Ovary (tissue), 9 donors: ENCODE measurements around the gene HMBS. TPM values are rescaled to one million over a fixed set of nuclear protein-coding genes. Genes with fewer than 3 reads are reported as not detected.

Experiments
- DNase-seq, 5 donors: peaks; one replicate each; pipeline ENCODE4 v3.0.0-alpha.2; 2019 to 2020
- H3K27ac ChIP-seq, 2 donors: fragments of 200-600 bp; one replicate each; pipeline versions ENCODE4 v1.5.1 to v1.8.0; 2019 to 2022
- H3K27me3 ChIP-seq: fragments of 200-600 bp; one replicate; pipeline ENCODE4 v1.8.0; 2022
- H3K36me3 ChIP-seq: fragments of 200-600 bp; sonication (generic); one replicate; pipeline ENCODE4 v1.5.1; 2019
- H3K4me1 ChIP-seq: one replicate; pipeline ENCODE4 v1.8.1; 2013; ENCODE audit warnings: mild to moderate bottlenecking, moderate library complexity; ENCODE audit not compliant: insufficient read depth
- H3K4me3 ChIP-seq: fragments of 200-600 bp; sonication (generic); one replicate; pipeline ENCODE4 v1.5.1; 2017
- H3K9me3 ChIP-seq, 2 donors: fragments of 200-600 bp in 1 of 2; sonication (generic) in 1 of 2; one replicate each; pipeline versions ENCODE4 v1.5.1 to v1.8.1; 2013 to 2019; ENCODE audit warnings: mild to moderate bottlenecking in 1 of 2, moderate library complexity in 1 of 2
- EP300 ChIP-seq: sonication (generic); formaldehyde crosslinking; IDR thresholded peaks from one replicate; pipeline ENCODE4 v1.6.1; 2017; ENCODE audit warnings: antibody characterized with exemption
- POLR2A ChIP-seq: fragments of 450-650 bp; IDR thresholded peaks from one replicate; pipeline ENCODE4 v1.6.1; 2017; ENCODE audit warnings: antibody characterized with exemption, mild to moderate bottlenecking, moderate library complexity
- WGBS, 3 donors: extraction: QIAGEN DNeasy Blood & Tissue Kit in 1 of 3; methylation state at CpG; one replicate each; pipeline versions ENCODE4 v1.1.5 to v1.1.7; 2013 to 2017; 5-methylcytosine and 5-hydroxymethylcytosine counted together
- intact Hi-C, 4 donors: fragments of 100-400 bp; cut with DNase I; formaldehyde crosslinking; loops; one replicate each; pipeline versions ENCODE4 v1.11.0 to v1.15.1; 2022 to 2023
- polyA plus RNA-seq, 2 donors: library from polyadenylated mRNA; stranded (reverse); fragments of 200-250 nt in 1 of 2; fragments of 350-450 nt in 1 of 2; fragmentation: Illumina TruSeq in 1 of 2; extraction: RNeasy Lipid Tissue Mini Kit (QIAGEN cat#74804) in 1 of 2; gene quantifications; one replicate each; pipeline ENCODE4 v1.2.3, GENCODE V29; 2013 to 2014
- total RNA-seq, 7 donors: library from RNA; depleted of rRNA in 2 of 7; stranded (reverse); fragments of >200 nt in 2 of 7; fragmentation: NEBNext Ultra II Directional in 3 of 7; extraction: Animal tissue kit (Norgen Biotek cat#: 25700) in 3 of 7; gene quantifications; one replicate each; pipeline versions ENCODE4 v1.1.0 to v1.2.4, GENCODE V29; 2016 to 2023
- TF ChIP-seq, protein P1 (sequence below), 3 donors: fragments of 450-650 bp in 2 of 3; fragments of 200-600 bp in 1 of 3; IDR thresholded peaks; one replicate each; pipeline versions ENCODE4 v1.5.1 to v1.8.0; 2016 to 2022; ENCODE audit warnings: antibody characterized with exemption in 3 of 3, mild to moderate bottlenecking in 1 of 3
- donor health status: DM: no; HTN: no; CAD: no; lungs with moderate emphysema.
- donor health status: DM: no; HTN: no; CAD: no.
- donor health status: Bipolar disorder and iron deficiency.
- donor health status: DM: yes; HTN: yes; CAD: no.
- donor health status: DM: no; HTN: no; CAD: no.
- donor health status: DM: yes; HTN: yes; CAD: no.

HMBS gene
- total and polyA plus RNA-seq, 9 donors, result 1.1 to 19.4 (median 7.6) TPM

DNA sequence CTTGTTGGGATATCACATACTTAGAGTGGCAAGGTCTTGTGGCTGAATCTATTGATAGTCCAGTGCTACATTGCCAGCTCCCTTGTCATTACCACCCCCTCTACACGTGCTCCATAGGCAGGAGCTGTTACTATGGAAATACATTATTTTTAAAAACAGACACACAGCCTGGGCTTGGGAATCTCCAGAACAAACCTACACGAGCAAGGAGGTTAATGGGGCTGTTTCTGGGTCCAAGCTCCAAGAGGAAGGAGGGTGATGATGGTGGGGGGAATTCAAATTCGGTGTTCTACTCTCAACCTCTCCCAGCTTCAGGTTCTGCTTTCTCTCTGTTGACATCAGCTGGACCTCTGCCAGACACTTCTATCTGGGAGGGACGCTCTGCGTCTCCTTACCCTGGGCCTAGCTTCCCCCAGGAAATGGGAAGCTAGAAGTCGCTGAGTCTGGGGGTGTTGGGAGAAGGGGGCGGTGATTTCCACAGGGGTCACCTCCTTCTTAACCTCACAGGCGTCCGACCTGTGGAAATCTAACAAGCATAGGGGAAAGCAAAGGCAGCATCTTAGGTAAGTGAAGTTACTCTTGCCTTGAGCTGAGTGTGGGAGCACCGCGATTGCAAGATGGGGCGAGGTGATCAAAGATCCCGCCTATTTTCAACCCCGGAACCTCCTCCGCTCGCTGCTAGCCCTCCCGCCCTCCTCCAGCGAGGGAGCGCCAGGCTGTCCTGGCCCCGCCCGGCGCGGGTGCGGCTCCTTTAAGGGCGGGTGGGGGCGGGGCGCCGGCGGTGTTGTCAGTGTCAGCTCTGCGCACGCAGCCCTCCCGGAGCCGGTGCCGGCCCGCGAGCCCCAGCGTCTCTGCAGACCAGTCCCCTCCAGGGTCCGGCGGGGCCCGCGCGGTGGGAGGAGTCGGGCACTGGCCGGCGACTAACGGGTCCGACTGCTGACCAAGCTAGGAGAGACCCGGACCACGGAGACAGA is 22.2 kb downstream of the HMBS start, which contains the start of gene C2CD2L:
C2CD2L (plus strand) TSS at position 781 of the 974 bp plus-strand sequence. CDS start 398 bp downstream, outside the sequence.
- no peaks in the 10 kb centered on the region for H3K36me3 ChIP-seq
- H3K4me3 ChIP-seq, result peak within 1 kb of the TSS; percentile 92
- H3K27ac ChIP-seq, result peak within 1 kb of the TSS; percentile 27 to 32
- no peaks in the 10 kb centered on the region for H3K27me3 ChIP-seq
- intact Hi-C loops, result loop anchor here in 3 of 4 donors (1.0 to 10.0 kb wide), 3 partner anchors 23 to 90 kb away; partner anchors contain the start of gene HMBS (in 1 of the 3)
- TF ChIP-seq, protein P1, sequence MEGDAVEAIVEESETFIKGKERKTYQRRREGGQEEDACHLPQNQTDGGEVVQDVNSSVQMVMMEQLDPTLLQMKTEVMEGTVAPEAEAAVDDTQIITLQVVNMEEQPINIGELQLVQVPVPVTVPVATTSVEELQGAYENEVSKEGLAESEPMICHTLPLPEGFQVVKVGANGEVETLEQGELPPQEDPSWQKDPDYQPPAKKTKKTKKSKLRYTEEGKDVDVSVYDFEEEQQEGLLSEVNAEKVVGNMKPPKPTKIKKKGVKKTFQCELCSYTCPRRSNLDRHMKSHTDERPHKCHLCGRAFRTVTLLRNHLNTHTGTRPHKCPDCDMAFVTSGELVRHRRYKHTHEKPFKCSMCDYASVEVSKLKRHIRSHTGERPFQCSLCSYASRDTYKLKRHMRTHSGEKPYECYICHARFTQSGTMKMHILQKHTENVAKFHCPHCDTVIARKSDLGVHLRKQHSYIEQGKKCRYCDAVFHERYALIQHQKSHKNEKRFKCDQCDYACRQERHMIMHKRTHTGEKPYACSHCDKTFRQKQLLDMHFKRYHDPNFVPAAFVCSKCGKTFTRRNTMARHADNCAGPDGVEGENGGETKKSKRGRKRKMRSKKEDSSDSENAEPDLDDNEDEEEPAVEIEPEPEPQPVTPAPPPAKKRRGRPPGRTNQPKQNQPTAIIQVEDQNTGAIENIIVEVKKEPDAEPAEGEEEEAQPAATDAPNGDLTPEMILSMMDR (IDR thresholded peaks at IDR 0.05), result no peak
- peak; percentile 33 for TF ChIP-seq POLR2A
- no peak for TF ChIP-seq EP300
- no peaks in the 10 kb centered on the region for H3K9me3 ChIP-seq
- peak; percentile 84 to 90 (median 88) for DNase-seq
- H3K4me1 ChIP-seq, result peaks cover 13% of the 10 kb centered on the region
- 1 to 3% (median 1%) methylated on average over 19 to 49 of the region's 49 CpGs for WGBS, 3 donors

DNA sequence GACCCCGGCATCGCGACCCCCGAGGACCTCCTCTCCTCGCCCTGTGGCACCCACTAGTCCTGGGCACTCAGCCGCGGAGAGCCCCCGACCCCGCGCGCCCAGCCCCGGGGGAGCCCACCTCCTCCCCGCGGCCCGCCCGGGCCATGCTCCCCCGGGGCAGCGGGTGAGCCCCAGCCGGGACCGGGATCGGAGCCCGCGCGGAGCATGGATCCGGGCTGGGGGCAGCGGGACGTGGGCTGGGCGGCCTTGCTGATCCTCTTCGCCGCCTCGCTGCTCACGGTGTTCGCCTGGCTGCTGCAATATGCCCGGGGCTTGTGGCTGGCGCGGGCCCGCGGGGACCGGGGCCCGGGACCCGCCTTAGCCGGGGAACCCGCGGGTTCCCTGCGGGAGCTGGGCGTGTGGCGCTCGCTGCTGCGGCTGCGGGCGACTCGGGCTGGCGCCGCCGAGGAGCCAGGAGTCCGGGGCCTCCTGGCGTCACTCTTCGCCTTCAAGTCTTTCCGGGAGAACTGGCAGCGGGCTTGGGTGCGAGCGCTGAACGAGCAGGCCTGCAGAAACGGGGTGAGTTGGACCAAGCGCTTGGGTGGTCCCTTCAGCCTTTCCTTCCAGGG is 23.0 kb downstream of the HMBS start:
- no peaks in the 10 kb centered on the region for H3K9me3 ChIP-seq
- no peaks in the 10 kb centered on the region for H3K27me3 ChIP-seq
- no peak for TF ChIP-seq EP300
- TF ChIP-seq, protein P1 (IDR thresholded peaks at IDR 0.05), result no peak
- TF ChIP-seq POLR2A, result no peak
- no peak for DNase-seq
- intact Hi-C loops, result loop anchor here in 2 of 4 donors (5.0 to 10.0 kb wide), 2 partner anchors 87 to 90 kb away; no protein-coding TSS in a partner anchor
- peak overlapping the region; percentile 92 for H3K4me3 ChIP-seq
- 0 to 1% (median 1%) methylated on average over 29 to 65 of the region's 65 CpGs for WGBS, 3 donors
- no peaks in the 10 kb centered on the region for H3K36me3 ChIP-seq
- H3K4me1 ChIP-seq, result peaks cover 13% of the 10 kb centered on the region
- peak overlapping the region; percentile 27 to 32 for H3K27ac ChIP-seq

DNA sequence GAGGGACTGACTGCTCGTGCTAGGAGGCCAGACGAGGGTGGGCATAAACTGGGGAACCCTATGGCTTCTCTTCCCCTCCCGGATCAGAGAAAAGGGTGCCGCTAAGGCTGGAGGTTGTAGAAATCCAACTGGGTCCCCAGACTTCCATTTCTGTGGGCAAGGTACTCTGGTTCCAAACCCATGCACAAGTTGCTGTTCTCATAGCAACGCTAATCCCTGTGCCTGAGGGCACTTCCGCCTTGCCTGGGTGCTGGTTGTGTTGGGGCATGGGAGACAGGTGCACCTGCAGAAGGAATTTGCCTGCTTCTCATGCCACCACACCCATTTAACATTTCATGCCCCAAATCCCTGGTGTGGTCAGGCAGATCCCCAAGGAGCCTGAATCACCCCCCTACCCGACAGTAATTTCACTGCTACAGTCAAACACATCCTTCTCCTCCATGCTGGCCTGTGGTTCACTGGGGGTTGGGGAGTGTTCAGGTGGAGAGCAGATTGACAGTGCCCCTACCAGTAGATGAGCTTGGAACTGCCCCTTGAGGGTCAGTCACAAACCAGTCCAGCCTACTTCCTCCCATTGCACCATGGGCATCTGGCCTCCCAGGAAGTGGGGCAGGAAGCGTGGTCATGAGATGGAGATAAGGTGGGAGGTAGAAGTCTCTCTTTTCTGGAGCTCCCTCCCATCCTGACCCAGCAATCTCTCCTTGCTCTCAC is 23.6 kb downstream of the HMBS start:
- Histone ChIP-seq H3K4me1 (peaks cover 10% of the 10 kb centered on the region), H3K36me3 (no peaks in the 10 kb centered on the region), H3K9me3 (no peaks in the 10 kb centered on the region), H3K27me3 (no peaks in the 10 kb centered on the region), H3K27ac (no peak overlapping the region), H3K4me3 (peak overlapping the region; percentile 92)
- TF ChIP-seq, protein P1 (IDR thresholded peaks at IDR 0.05), result no peak
- TF ChIP-seq POLR2A, result no peak
- no peak for TF ChIP-seq EP300
- WGBS, 3 donors, result 26 to 29% (median 28%) methylated on average over 8 of the region's 8 CpGs
- intact Hi-C loops, result loop anchor here in 2 of 4 donors (5.0 to 10.0 kb wide), 2 partner anchors 86 to 89 kb away; no protein-coding TSS in a partner anchor
- DNase-seq, result no peak

DNA sequence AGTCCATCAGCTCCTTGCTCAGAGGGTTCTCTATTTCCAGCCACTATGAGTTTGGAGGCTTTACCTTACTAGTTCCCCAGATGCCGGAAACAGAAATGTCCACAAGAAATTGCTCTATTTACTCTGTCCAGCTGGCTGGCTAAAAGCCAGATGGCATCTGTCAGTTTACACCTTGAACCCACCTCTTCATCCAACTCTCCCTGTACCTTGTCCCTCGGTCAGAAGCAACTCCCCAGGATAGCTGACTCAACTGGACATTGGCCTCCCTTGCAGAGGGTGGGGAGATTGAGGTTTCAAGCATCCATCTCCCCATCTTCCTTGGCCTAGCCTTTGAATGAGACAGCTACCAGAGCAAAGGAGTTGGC is 24.2 kb downstream of the HMBS start:
- WGBS, 3 donors, result 87 to 98% (median 93%) methylated on average over 2 of the region's 2 CpGs
- H3K36me3 ChIP-seq, result no peaks in the 10 kb centered on the region
- H3K27ac ChIP-seq, result no peak overlapping the region
- no peak overlapping the region for H3K4me3 ChIP-seq
- no peaks in the 10 kb centered on the region for H3K27me3 ChIP-seq
- no peak for DNase-seq
- no peaks in the 10 kb centered on the region for H3K9me3 ChIP-seq
- intact Hi-C loops, result loop anchor here in 2 of 4 donors (5.0 to 10.0 kb wide), 2 partner anchors 86 to 88 kb away; no protein-coding TSS in a partner anchor
- H3K4me1 ChIP-seq, result peaks cover 10% of the 10 kb centered on the region
- TF ChIP-seq, protein P1 (IDR thresholded peaks at IDR 0.05), result no peak
- TF ChIP-seq POLR2A, result no peak
